IMR-90 (cell line): ENCODE data around the gene RNASE4.

ENCODE experiments used
- CTCF ChIP-seq: conservative IDR thresholded peaks from 2 replicates; pipeline ENCODE4 v1.5.1; 2012; ENCODE audit warnings: mild to moderate bottlenecking, low read depth, low read length, improper control_type of control experiment
- FOS ChIP-seq: fragments of 150-350 bp; IDR thresholded peaks from 2 replicates; pipeline ENCODE4 v1.6.1; 2016; ENCODE audit warnings: low read depth, low read length
- NFE2L2 ChIP-seq: fragments of 150-350 bp; IDR thresholded peaks from 2 replicates; pipeline ENCODE4 v1.6.1; 2016; ENCODE audit warnings: low read depth, mild to moderate bottlenecking, low read length
- POLR2A ChIP-seq: IDR thresholded peaks from 2 replicates; pipeline ENCODE4 v1.6.1; 2012; ENCODE audit warnings: mild to moderate bottlenecking, low read depth, low read length
- SMC3 ChIP-seq: fragments of 150-350 bp; IDR thresholded peaks from 2 replicates; pipeline ENCODE4 v1.6.1; 2016; ENCODE audit warnings: low read depth, mild to moderate bottlenecking, antibody characterized with exemption, low read length, moderate library complexity

- TF ChIP-seq CTCF (no peak), SMC3 (no peak), POLR2A (no peak), NFE2L2 (no peak), FOS (no peak)
These were observed 12.4 kb downstream of the RNASE4 start for GRCh38 chr14:20696764-20697163.
